NCI-H526 (cell line): Measurements from ENCODE around the gene TGFBR3L.
A peak's percentile ranks its signal among the peaks of the same experiment; 100 is the strongest.
"Not testable (repeated sequence)": the region's sequence is repeated elsewhere in the genome, so short reads cannot be mapped to it uniquely, and the experiment has no call there.

Experiments used
- DNase-seq, 2 experiments: peaks; one replicate each; lab custom pipeline; 2025; lab: John Stamatoyannopoulos, UW

The TGFBR3L gene

DNA sequence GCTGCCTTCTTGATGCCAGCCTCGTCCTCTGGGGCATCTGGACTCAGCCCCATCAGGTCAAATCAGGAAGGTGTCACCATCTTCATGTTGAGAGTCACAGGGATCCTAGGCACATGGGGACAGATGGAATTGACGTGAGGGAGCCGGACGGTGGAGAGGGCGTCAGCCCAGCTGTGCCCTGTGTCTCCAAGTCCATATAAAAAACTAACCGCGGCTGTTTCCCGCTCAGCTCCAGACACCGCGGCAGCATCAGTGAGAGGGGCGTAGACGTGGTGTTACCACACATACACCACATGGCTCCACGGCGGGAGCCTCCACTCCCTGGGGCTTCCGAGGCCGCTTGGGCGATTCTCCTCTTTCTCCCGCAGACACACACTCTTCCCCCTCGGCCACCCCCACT, 34.8 kb upstream of the TGFBR3L start:
- DNase-seq: no peak

DNA sequence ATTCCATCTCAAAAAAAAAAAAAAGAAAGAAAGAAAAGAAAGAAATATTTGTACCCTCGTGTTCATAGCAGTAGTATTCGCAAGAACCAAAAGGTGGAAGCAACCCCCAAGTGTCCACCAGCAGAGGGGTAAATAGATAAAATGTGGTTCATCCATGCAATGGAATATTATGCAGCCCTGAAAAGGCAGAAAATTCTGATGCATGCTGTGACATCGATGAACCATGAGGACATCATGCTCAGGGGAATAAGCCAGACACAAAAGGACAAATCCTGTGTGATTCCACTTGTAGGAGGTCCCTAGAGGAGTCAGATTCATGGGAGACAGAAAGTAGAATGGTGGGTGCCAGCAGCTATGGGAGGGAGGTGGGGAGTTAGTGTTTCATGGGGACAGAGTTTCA, 32.7 kb upstream of the TGFBR3L start:
- DNase-seq: no peak

GRCh38 chr19:7883105-7883504, 31.5 kb upstream of the TGFBR3L start:
- no peak for DNase-seq

- DNase-seq: no peak
Measured at GRCh38 chr19:7883796-7884570, 30.6 kb upstream of the TGFBR3L start.

GRCh38 chr19:7885818-7886217, 28.8 kb upstream of the TGFBR3L start:
- DNase-seq: no peak

DNA sequence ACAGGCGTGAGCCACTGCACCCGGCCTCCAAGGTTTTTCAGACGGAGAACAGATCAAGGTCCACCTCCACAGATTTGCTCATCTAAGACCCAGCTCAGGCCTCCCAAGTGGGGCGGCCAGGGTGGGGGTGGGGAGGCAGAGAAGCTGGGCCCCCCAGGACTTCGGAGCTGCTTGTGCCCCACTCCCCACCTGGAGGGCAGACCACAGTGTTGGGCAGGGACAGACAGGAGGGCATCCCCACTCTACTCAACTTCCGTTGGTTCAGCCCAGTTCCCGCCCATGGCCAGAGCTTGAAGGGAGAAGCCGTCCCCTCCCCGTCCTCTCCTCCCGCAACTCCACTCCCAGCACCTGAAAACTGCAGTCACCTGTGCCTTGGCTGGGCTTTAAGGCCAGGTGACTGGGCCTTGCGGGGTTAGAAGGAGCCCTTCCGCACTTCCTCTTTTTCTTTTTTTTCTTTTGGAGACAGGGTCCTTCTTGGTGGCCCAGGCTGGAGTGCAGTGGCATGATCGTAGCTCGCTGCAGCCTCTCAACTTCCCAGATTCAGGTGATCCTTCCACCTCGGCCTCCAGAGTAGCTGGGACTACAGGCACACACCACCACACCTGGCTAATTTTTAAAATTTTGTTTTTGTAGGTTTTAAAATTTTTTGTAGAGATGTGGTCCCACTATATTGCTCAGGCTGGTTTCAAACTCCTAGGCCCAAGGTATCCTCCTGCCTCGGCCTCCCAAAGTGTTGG, 27.1 kb upstream of the TGFBR3L start:
- DNase-seq: no peak

DNA sequence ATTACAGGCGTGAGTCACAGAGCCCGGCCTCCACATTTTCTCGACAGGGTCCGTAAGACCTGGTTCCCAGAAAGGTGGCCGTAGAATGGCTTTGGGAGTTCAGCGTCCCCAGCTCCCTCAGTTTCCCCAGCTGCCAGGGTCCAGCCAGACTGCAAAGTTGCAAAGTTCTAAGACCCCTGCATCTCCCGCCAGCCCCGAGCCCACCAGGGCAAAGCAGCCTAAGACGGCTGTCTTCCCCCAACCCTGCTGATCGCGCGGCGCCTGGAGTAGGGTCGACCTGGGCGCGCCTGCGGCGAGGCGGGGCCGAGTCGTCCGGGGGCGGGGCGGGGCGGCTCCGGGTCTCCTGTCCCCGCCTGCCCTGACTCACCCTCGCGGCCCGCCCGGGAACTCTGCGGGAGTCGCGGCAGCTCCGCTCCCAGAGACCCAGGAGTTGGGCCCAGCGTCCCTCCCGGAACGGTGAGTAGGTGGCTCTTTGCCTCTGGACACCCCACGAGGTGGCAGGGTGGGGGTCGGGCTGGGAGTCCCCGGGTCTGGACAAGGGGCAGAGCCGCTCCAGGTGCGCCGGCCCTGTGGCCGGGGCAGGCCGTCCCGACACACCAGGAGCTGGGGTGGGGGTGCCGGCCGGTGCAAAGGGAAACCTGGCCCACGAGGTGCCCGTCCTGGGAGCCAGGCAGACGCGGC, 26.3 kb upstream of the TGFBR3L start, which contains the start of gene LRRC8E:
Gene LRRC8E, plus strand, starts transcription at position 366 of the 681 bp plus-strand sequence. CDS start 7,094 bp downstream, outside the sequence.
- DNase-seq: peak in 1 of 2 experiments; percentile 67

- no peak for DNase-seq
Measured at GRCh38 chr19:7888826-7889217, 25.8 kb upstream of the TGFBR3L start.

DNA sequence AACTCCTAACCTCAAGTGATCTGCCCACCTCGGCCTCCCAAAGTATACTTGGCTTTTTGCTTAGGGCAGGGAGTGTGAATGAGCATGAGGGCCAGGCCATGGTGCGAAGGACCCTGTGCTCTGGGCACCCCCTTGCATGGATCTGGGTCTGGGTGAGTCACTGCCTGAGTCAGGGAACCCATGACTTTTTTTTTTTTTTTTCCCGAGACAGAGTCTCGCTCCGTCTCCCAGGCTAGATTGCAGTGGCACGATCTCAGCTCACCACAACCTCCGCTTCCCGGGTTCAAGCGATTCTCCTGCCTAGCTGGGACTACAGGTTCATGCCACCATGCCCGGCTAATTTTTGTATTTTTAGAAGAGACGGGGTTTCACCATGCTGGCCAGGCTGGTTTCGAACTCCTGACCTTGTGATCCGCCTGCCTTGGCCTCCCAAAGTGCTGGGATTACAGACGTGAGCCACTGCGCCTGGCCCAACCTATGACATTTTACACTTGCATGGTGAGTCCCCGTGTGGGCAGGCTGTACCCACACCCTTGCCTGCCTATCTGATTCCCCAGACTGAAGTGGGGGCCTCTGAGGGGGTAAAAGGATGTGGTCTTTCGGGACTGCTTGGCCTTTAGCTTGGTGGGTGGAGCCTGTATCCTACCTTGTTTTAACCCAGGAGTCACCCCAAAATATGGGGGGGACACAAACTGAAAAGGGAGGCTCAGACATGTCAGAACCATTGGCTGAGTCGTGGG, 21.1 kb upstream of the TGFBR3L start:
- not testable (repeated sequence) for DNase-seq

- DNase-seq: no peak
Measured at GRCh38 chr19:7894612-7895309, 19.9 kb upstream of the TGFBR3L start.

GRCh38 chr19:7895565-7895964, 19.1 kb upstream of the TGFBR3L start:
- DNase-seq: no peak

GRCh38 chr19:7897292-7897691, 17.3 kb upstream of the TGFBR3L start:
- DNase-seq: no peak

GRCh38 chr19:7898967-7899366, 15.7 kb upstream of the TGFBR3L start:
- no peak for DNase-seq

GRCh38 chr19:7899751-7900378, 14.8 kb upstream of the TGFBR3L start:
- DNase-seq: no peak

DNA sequence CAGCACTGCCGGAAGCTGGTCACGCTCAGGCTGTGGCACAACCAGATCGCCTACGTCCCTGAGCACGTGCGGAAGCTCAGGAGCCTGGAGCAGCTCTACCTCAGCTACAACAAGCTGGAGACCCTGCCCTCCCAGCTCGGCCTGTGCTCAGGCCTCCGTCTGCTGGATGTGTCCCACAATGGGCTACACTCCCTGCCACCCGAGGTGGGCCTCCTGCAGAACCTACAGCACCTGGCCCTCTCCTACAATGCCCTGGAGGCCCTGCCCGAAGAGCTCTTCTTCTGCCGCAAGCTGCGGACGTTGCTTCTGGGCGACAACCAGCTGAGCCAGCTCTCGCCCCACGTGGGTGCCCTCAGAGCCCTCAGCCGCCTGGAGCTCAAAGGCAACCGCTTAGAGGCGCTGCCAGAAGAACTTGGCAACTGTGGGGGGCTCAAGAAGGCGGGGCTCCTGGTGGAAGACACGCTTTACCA, 14.2 kb upstream of the TGFBR3L start:
- DNase-seq: no peak

- DNase-seq: no peak
Measured at GRCh38 chr19:7900931-7901330, 13.7 kb upstream of the TGFBR3L start.

DNA sequence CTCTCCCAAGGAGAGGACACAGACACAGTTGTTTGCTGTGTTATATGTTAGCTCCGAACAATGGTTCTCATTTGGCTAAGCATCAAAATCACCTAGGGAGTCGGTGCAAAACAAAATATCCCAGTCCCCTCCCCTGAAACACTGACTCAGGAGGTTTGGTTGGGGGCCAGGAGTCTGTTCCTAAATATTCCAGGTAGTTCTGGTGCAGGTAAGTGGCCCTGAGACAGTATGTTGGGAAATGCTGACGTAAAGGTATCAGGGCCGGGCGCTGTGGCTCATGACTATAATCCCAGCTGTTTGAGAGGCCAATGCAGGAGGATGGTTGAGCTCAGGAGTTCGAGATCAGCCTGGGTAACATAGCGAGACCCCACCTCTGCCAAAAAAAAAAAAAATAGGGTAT, 13.3 kb upstream of the TGFBR3L start:
- no peak for DNase-seq

- no peak for DNase-seq
Measured at GRCh38 chr19:7902796-7903243, 11.8 kb upstream of the TGFBR3L start.

GRCh38 chr19:7903244-7904073, 11.2 kb upstream of the TGFBR3L start, which contains the start of gene MAP2K7:
MAP2K7 (plus strand) TSS chr19:7903877; CDS start chr19:7903945, 68 bp downstream.
- DNase-seq: peak; percentile 92 to 98
